Epithelial cell of proximal tubule (primary cell): ENCODE results near the gene SYNE3. TPM values are rescaled to one million over a fixed set of nuclear protein-coding genes. Genes with fewer than 3 reads are reported as not detected.

Experiments
- DNase-seq: peaks from one replicate; pipeline ENCODE4 v3.0.0-alpha.2; 2011; ENCODE audit warnings: low read depth
- H3K4me3 ChIP-seq: 2 replicates; pipeline ENCODE4 v1.5.1; 2011; ENCODE audit warnings: low read depth, mild to moderate bottlenecking, low read length
- CTCF ChIP-seq: conservative IDR thresholded peaks from 2 replicates; pipeline ENCODE4 v1.5.1; 2012; ENCODE audit warnings: low read depth, mild to moderate bottlenecking, low read length
- total RNA-seq: library from RNA; depleted of rRNA; stranded (reverse); fragments of >200 nt; gene quantifications from 2 replicates; pipeline ENCODE4 v1.2.3, GENCODE V29; 2015

SYNE3 gene
- total RNA-seq, 1 donor from 2014 or later, result not detected

GRCh38 chr14:95474486-95474885 is 42.0 kb downstream of the SYNE3 start:
- no peak overlapping the region for H3K4me3 ChIP-seq
- TF ChIP-seq CTCF, result no peak
- no peak for DNase-seq

DNA sequence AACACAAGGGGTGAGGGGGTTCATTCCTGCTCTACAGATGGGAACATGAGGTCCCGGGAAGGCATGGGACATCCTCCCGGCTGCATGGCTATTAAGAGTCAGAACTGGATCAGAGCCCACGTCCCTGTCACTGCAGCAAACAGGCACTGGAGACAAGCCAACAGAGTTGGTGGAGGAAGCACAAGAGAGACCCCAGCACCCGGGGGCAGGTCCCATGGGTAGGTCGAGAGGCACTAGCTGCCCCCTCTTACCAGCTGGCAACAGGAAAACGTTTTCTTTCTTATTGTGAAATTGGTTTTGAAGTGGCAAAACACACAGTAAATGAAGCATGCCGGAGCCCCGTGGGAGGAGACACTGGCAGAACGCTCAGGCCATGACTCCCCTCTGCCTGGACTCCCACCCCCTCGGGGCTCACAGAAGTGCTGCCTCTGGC is 43.6 kb downstream of the SYNE3 start:
- no peak overlapping the region for H3K4me3 ChIP-seq
- TF ChIP-seq CTCF, result no peak
- DNase-seq, result no peak

DNA sequence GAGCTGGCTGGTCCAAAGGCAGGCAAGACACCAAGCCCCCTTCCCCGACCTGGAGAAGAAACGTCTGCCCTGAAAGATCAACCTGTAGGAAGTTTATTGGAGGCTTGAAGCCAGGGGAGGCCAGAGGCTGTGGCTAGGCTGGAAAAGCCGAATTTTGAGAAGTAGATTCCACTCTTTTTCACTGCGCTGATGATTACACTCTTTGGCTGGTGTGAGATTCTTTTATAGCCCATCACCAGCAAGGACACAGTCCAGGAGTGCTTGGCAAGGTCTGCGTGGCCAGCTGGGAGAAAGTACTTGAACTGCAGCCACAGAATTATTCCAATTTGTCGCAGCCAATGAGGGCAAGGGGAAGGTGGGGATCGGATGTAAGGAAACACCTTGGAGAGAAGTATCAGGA is 45.0 kb downstream of the SYNE3 start:
- H3K4me3 ChIP-seq, result no peak overlapping the region
- no peak for DNase-seq
- TF ChIP-seq CTCF, result no peak

GRCh38 chr14:95471016-95471415 is 45.4 kb downstream of the SYNE3 start:
- DNase-seq, result no peak
- H3K4me3 ChIP-seq, result no peak overlapping the region
- TF ChIP-seq CTCF, result no peak

DNA sequence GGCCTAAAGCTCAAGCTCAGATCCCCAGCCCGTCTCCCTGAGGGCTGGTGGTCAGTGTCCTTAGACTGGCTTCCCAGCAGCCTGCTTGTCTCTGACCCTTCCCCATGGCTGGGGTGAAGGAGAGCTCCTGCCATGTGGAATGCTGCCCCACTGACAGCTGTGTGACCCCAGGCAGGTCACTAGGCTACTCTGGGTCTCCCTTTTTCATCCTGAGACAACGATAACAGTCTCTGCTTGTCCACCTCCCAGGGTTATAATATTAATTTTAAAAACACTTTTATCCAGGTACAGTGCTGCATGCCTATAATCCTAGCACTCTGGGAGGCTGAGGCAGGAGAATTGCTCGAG is 47.3 kb downstream of the SYNE3 start:
- DNase-seq, result no peak
- TF ChIP-seq CTCF, result no peak
- H3K4me3 ChIP-seq, result no peak overlapping the region

- H3K4me3 ChIP-seq, result no peak overlapping the region
- TF ChIP-seq CTCF, result no peak
- DNase-seq, result no peak
These were observed 47.9 kb downstream of the SYNE3 start for GRCh38 chr14:95468448-95469133.

- no peak overlapping the region for H3K4me3 ChIP-seq
- no peak for DNase-seq
- TF ChIP-seq CTCF, result no peak
These were observed 48.8 kb downstream of the SYNE3 start for GRCh38 chr14:95467657-95468056.
